Suprapubic skin (tissue), 4 donors: ENCODE data around the gene VCAN. TPM values are rescaled to one million over a fixed set of nuclear protein-coding genes. Genes with fewer than 3 reads are reported as not detected.

Experiments
- DNase-seq, 2 donors: peaks; one replicate each; pipeline ENCODE4 v3.0.0-alpha.2; 2019; ENCODE audit warnings: low spot score in 2 of 2
- H3K27ac ChIP-seq: fragments of 200-600 bp; sonication (generic); one replicate; pipeline ENCODE4 v1.5.1; 2019
- H3K27me3 ChIP-seq: fragments of 200-600 bp; sonication (generic); one replicate; pipeline ENCODE4 v1.5.1; 2019
- H3K36me3 ChIP-seq: fragments of 200-600 bp; sonication (generic); one replicate; pipeline ENCODE4 v1.5.1; 2019
- H3K4me1 ChIP-seq: fragments of 200-600 bp; sonication (generic); one replicate; pipeline ENCODE4 v1.5.1; 2019
- H3K4me3 ChIP-seq: fragments of 200-600 bp; sonication (generic); one replicate; pipeline ENCODE4 v1.5.1; 2019; ENCODE audit warnings: mild to moderate bottlenecking
- H3K9me3 ChIP-seq: fragments of 200-600 bp; sonication (generic); one replicate; pipeline ENCODE4 v1.5.1; 2019
- EP300 ChIP-seq: sonication (generic); formaldehyde crosslinking; IDR thresholded peaks from one replicate; pipeline ENCODE4 v1.6.1; 2017; ENCODE audit warnings: antibody characterized with exemption
- POLR2A ChIP-seq, 2 donors: fragments of 450-650 bp; IDR thresholded peaks; one replicate each; pipeline ENCODE4 v1.6.1; 2017; ENCODE audit warnings: antibody characterized with exemption in 2 of 2, mild to moderate bottlenecking in 2 of 2, moderate library complexity in 2 of 2
- POLR2AphosphoS5 ChIP-seq, 3 donors: sonication (generic); formaldehyde crosslinking; IDR thresholded peaks; one replicate each; pipeline ENCODE4 v1.6.1; 2017; ENCODE audit warnings: antibody characterized with exemption in 3 of 3
- WGBS: methylation state at CpG from one replicate; pipeline ENCODE4 v1.1.5; 2018; 5-methylcytosine and 5-hydroxymethylcytosine counted together
- total RNA-seq, 4 donors: library from RNA; depleted of rRNA; stranded (reverse); fragments of >200 nt; gene quantifications; one replicate each; pipeline ENCODE4 v1.1.0, GENCODE V29; 2016
- TF ChIP-seq, protein P1 (sequence below), 2 donors: fragments of 200-600 bp in 1 of 2; fragments of 450-650 bp in 1 of 2; sonication (generic) in 1 of 2; IDR thresholded peaks; one replicate each; pipeline ENCODE4 v1.5.1; 2016 to 2019; ENCODE audit warnings: antibody characterized with exemption in 2 of 2, mild to moderate bottlenecking in 1 of 2, moderate library complexity in 1 of 2

VCAN gene
- total RNA-seq, 4 donors from 2014 or later: 22.8 to 30.3 (median 24.0) TPM

DNA sequence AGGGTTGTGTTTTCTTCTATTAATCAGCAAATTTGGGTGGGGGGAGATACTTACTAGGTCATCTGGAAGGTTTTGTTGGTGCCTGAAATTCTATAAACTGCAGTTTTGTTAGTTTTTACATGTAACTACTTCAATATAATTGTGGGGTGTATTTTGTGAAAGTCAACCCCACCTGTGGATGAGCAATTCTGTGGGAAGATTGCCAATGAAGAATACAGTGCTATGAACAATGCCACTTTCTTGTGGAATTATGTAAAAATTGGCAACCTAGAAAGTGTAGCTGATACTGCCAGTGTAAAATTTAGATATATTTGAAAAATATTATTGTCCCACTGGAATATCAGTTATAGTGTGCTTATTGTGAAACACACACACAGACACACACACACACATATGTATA is 80.7 kb downstream of the VCAN start:
- Histone ChIP-seq H3K4me1 (peaks cover 5% of the 10 kb centered on the region), H3K9me3 (no peaks in the 10 kb centered on the region), H3K27ac (no peak overlapping the region), H3K36me3 (no peaks in the 10 kb centered on the region), H3K27me3 (no peaks in the 10 kb centered on the region), H3K4me3 (no peak overlapping the region)
- TF ChIP-seq EP300: no peak
- DNase-seq: no peak

- Histone ChIP-seq H3K36me3 (no peaks in the 10 kb centered on the region), H3K27ac (no peak overlapping the region), H3K4me3 (no peak overlapping the region), H3K9me3 (no peaks in the 10 kb centered on the region), H3K27me3 (no peaks in the 10 kb centered on the region), H3K4me1 (peaks cover 5% of the 10 kb centered on the region)
- DNase-seq: peak; percentile 87 to 89
- 56% methylated on average over 9 of the region's 9 CpGs for WGBS
- TF ChIP-seq POLR2AphosphoS5 (IDR thresholded peaks at IDR 0.05) (no peak), POLR2A (IDR thresholded peaks at IDR 0.05) (no peak), EP300 (no peak)
- TF ChIP-seq, protein P1, sequence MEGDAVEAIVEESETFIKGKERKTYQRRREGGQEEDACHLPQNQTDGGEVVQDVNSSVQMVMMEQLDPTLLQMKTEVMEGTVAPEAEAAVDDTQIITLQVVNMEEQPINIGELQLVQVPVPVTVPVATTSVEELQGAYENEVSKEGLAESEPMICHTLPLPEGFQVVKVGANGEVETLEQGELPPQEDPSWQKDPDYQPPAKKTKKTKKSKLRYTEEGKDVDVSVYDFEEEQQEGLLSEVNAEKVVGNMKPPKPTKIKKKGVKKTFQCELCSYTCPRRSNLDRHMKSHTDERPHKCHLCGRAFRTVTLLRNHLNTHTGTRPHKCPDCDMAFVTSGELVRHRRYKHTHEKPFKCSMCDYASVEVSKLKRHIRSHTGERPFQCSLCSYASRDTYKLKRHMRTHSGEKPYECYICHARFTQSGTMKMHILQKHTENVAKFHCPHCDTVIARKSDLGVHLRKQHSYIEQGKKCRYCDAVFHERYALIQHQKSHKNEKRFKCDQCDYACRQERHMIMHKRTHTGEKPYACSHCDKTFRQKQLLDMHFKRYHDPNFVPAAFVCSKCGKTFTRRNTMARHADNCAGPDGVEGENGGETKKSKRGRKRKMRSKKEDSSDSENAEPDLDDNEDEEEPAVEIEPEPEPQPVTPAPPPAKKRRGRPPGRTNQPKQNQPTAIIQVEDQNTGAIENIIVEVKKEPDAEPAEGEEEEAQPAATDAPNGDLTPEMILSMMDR (IDR thresholded peaks at IDR 0.05): no peak
These were observed 81.5 kb downstream of the VCAN start for GRCh38 chr5:83553000-83553486.

DNA sequence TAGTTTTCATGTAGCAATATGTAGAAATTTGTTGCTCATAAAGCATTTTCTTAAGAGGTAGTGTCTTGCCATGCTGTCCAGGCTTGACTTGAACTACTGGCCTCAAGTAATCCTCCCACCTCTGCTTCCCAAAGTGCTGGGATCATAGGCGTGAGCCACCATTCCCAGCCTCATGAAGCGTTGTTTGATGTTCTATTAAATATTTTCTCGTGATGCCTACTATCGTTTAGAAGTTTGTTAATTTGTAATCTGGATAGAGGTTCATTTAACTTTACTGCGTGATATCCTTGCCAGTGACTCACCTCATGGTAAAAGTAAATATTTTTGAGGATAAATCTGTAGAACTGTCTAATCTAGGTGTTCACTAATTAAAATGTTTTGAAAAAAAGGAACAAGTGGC is 82.6 kb downstream of the VCAN start:
- H3K27me3 ChIP-seq: no peaks in the 10 kb centered on the region
- no peaks in the 10 kb centered on the region for H3K9me3 ChIP-seq
- peaks cover 5% of the 10 kb centered on the region for H3K4me1 ChIP-seq
- no peak overlapping the region for H3K4me3 ChIP-seq
- H3K27ac ChIP-seq: no peak overlapping the region
- DNase-seq: no peak
- 94% methylated on average over 5 of the region's 5 CpGs for WGBS
- TF ChIP-seq POLR2A (IDR thresholded peaks at IDR 0.05) (no peak), POLR2AphosphoS5 (IDR thresholded peaks at IDR 0.05) (no peak), EP300 (no peak)
- TF ChIP-seq, protein P1 (IDR thresholded peaks at IDR 0.05): no peak
- H3K36me3 ChIP-seq: no peaks in the 10 kb centered on the region

DNA sequence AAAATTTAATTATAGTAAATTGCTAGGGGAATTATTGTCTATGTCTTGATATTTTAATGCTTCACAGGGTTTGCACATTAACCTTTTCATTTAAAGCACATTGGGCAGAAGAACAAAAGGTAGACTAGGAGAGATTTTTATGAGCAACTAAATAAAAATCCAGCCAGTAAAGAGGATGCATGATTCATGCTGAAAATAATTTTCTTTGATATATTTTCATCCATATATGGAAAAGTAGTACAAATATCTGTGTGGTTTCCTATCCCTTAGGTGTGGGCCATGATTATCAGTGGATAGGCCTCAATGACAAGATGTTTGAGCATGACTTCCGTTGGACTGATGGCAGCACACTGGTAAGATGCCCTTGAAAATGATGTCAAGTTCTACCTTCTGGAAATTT is 83.1 kb downstream of the VCAN start:
- no peak for TF ChIP-seq EP300
- TF ChIP-seq POLR2AphosphoS5 (IDR thresholded peaks at IDR 0.05): no peak
- TF ChIP-seq, protein P1 (IDR thresholded peaks at IDR 0.05): no peak
- TF ChIP-seq POLR2A (IDR thresholded peaks at IDR 0.05): no peak
- Histone ChIP-seq H3K27ac (no peak overlapping the region), H3K27me3 (no peaks in the 10 kb centered on the region), H3K4me1 (no peaks in the 10 kb centered on the region), H3K9me3 (no peaks in the 10 kb centered on the region), H3K4me3 (no peak overlapping the region), H3K36me3 (no peaks in the 10 kb centered on the region)
- WGBS: 100% methylated on average over 1 of the region's 1 CpG
- no peak for DNase-seq

DNA sequence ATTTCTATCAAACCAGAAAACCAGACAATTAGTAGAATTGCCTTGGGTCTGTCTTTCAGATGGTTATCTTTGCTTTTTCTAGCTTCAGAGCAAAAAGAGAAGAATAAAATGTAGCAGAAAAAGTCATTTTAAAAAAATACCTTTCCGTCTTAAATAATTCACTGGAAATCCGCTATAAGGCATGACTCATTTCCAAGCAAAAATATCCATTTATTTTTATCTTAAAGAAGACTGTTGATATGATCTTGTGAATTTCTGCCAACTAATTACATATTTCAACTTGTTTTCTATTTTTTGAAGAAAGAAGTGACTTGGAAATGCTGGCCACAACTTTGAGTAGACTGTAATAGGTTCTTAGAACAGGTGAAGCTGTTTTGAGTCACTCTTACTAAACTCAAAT is 83.7 kb downstream of the VCAN start:
- 78% methylated on average over 2 of the region's 2 CpGs for WGBS
- Histone ChIP-seq H3K4me1 (no peaks in the 10 kb centered on the region), H3K27ac (no peak overlapping the region), H3K4me3 (no peak overlapping the region), H3K9me3 (no peaks in the 10 kb centered on the region), H3K36me3 (no peaks in the 10 kb centered on the region), H3K27me3 (no peaks in the 10 kb centered on the region)
- DNase-seq: no peak
- TF ChIP-seq POLR2A (IDR thresholded peaks at IDR 0.05) (no peak), EP300 (no peak), POLR2AphosphoS5 (IDR thresholded peaks at IDR 0.05) (no peak)
- TF ChIP-seq, protein P1 (IDR thresholded peaks at IDR 0.05): no peak

DNA sequence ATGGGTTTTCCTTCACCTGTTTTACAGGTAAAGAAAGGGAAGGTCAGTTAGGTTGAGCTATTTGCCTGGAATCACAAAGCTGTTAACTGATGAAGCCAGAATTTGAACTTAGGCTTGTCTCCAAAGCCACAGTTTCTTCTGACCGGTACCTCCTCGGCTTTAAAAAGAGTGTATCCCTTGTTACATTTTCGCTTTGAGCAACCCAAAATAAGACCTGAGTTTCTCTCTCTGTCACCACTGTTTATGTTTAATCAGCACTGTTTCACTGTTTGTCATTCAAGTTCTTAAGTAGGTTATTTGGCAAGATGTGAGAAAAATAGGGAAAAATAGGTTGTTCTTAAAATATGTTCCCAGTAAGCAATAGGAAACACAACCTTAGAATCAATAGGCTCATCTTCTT is 84.6 kb downstream of the VCAN start:
- H3K36me3 ChIP-seq: no peaks in the 10 kb centered on the region
- TF ChIP-seq POLR2AphosphoS5 (IDR thresholded peaks at IDR 0.05): no peak
- no peak for TF ChIP-seq POLR2A (IDR thresholded peaks at IDR 0.05)
- TF ChIP-seq, protein P1 (IDR thresholded peaks at IDR 0.05): no peak
- TF ChIP-seq EP300: no peak
- H3K4me3 ChIP-seq: no peak overlapping the region
- no peaks in the 10 kb centered on the region for H3K4me1 ChIP-seq
- 83% methylated on average over 3 of the region's 3 CpGs for WGBS
- H3K27ac ChIP-seq: no peak overlapping the region
- DNase-seq: no peak
- H3K9me3 ChIP-seq: no peaks in the 10 kb centered on the region
- H3K27me3 ChIP-seq: no peaks in the 10 kb centered on the region
